Activated naive CD4-positive, alpha-beta T cell treated with anti-CD3 and anti-CD28 coated beads for 36 hours (primary cell): ENCODE measurements around the gene LRFN4. TPM values are rescaled to one million over a fixed set of nuclear protein-coding genes. Genes with fewer than 3 reads are reported as not detected.

ENCODE experiments used
- CTCF ChIA-PET: fragments of 350-600 bp; sonication (Branson Sonifier 250); formaldehyde crosslinking; loops from one replicate; lab custom pipeline; 2021; ENCODE audit warnings: antibody characterized with exemption; lab: Charles Lee
- DNase-seq: peaks from one replicate; pipeline ENCODE4 v3.0.0-alpha.2; 2020
- H3K27ac Mint-ChIP-seq: one replicate; pipeline ENCODE4 v1.8.0; 2021; ENCODE audit warnings: mild to moderate bottlenecking, mixed read lengths
- H3K27me3 Mint-ChIP-seq: one replicate; pipeline ENCODE4 v1.8.0; 2021; ENCODE audit warnings: low read depth, mixed read lengths
- H3K36me3 Mint-ChIP-seq: one replicate; pipeline ENCODE4 v1.8.0; 2021; ENCODE audit warnings: low read depth, mixed read lengths
- H3K4me1 Mint-ChIP-seq: one replicate; pipeline ENCODE4 v1.8.0; 2021; ENCODE audit warnings: low read depth, mixed read lengths
- H3K4me3 Mint-ChIP-seq: one replicate; pipeline ENCODE4 v1.8.0; 2021; ENCODE audit warnings: mild to moderate bottlenecking, moderate library complexity, mixed read lengths
- H3K9me3 Mint-ChIP-seq: one replicate; pipeline ENCODE4 v1.8.0; 2021; ENCODE audit warnings: mixed read lengths
- intact Hi-C: fragments of 100-400 bp; cut with micrococcal nuclease; formaldehyde crosslinking; loops from one replicate; pipeline ENCODE4 v1.15.1; 2023
- total RNA-seq, 2 experiments: library from RNA; stranded (reverse); gene quantifications; one replicate each; pipeline ENCODE4 v1.2.3, GENCODE V29; 2021

LRFN4 gene
- total RNA-seq, 2 experiments from 2014 or later, result 13.3 to 16.1 TPM

DNA sequence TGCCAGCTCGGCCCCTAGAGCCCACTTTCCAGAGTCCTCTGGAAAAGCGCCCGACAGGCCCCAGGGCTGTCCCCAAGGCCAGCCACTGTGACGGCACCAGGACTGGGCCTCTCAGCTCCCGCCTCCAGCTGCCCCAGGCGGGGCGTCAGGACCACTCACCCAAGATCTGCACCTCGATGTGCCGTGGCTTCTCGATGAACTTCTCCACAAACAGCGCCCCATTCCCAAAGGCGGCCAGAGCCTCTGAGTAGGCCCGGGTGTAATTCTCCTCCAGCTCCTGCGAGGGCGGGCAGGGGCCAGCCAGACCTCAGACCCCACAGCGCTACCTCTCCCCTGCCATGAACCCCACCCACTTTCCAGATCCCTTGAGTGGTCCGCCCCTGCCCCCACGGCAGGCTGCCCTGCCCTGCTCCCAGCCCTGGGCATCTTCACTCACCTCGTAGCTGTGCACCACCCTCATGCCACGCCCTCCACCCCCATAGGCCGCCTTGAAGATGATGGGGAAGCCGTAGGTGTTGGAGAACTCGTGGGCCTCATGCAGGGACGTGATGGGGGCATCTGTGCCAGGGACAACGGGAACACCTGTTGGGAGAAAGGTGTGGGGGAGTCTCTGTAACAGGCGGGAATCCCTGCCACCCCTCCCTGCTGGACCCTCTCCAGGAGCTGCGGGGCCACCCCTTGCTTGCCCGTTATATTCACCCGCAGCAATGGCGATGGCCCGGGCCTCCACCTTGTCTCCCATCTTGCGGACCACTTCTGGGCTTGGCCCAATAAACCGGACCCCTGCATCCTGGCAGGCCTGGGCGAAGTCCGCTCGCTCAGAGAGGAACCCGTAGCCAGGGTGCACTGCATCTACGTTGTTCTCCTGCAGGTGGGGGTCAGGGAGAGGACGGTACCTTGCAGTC is 14.0 kb downstream of the LRFN4 start:
- H3K36me3 Mint-ChIP-seq, result no peaks in the 10 kb centered on the region
- H3K4me1 Mint-ChIP-seq, result peaks cover 7% of the 10 kb centered on the region
- no peak for DNase-seq
- H3K27me3 Mint-ChIP-seq, result no peaks in the 10 kb centered on the region
- intact Hi-C loops, result no loop called here
- H3K27ac Mint-ChIP-seq, result no peak overlapping the region
- no peak overlapping the region for H3K4me3 Mint-ChIP-seq
- H3K9me3 Mint-ChIP-seq, result no peaks in the 10 kb centered on the region
- CTCF ChIA-PET, result interaction anchor here (1.9 kb wide), 1 partner anchor 10 kb away, joined by 6 read pairs; no protein-coding TSS in a partner anchor

DNA sequence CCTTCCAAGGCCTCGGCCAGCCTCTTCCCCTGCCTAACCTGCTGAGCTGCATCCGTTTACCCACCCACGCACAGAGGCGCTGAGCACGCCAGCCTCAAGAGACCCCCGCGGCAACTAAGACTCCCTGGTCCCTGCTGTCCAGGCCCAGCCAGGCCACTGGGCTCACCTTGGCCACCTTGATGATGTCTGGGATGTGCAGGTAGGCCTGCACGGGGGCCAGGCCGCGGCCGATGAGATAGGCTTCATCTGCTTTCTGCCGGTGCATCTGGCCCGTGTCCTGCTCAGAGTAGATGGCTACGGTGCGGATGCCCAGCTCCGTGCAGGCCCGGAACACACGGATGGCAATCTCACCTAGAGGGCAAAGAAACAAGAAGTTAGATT is 14.6 kb downstream of the LRFN4 start:
- H3K4me3 Mint-ChIP-seq, result no peak overlapping the region
- intact Hi-C loops, result no loop called here
- no peak overlapping the region for H3K27ac Mint-ChIP-seq
- H3K9me3 Mint-ChIP-seq, result no peaks in the 10 kb centered on the region
- no peaks in the 10 kb centered on the region for H3K36me3 Mint-ChIP-seq
- H3K4me1 Mint-ChIP-seq, result peaks cover 7% of the 10 kb centered on the region
- H3K27me3 Mint-ChIP-seq, result no peaks in the 10 kb centered on the region
- CTCF ChIA-PET, result interaction anchor here (0.5 to 1.9 kb wide), 2 partner anchors 9 to 363 kb away, joined by 3 to 6 read pairs; no protein-coding TSS in a partner anchor
- no peak for DNase-seq

DNA sequence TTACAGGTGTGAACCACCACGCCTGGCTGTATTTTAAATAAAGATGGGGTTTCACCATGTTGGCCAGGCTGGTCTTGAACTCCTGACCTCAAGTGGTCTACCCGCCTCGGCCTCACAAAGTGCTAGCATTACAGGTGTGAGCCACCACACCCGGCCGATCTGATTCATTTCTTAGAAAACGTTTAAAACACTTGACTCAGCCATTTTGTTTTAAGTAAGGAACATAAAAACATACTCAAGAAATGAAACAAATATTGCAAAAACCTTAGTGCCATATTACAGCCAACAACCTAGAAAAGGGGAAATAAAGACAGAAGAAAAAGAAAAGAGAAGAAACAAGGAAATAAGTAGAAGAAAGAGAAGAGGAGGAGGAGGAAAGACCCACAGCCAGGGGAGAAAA is 17.4 kb downstream of the LRFN4 start:
- H3K4me1 Mint-ChIP-seq, result peaks cover under 1% of the 10 kb centered on the region
- no peak overlapping the region for H3K4me3 Mint-ChIP-seq
- H3K27ac Mint-ChIP-seq, result no peak overlapping the region
- DNase-seq, result no peak
- no peaks in the 10 kb centered on the region for H3K27me3 Mint-ChIP-seq
- CTCF ChIA-PET, result no interaction called here
- H3K9me3 Mint-ChIP-seq, result no peaks in the 10 kb centered on the region
- no peaks in the 10 kb centered on the region for H3K36me3 Mint-ChIP-seq
- intact Hi-C loops, result no loop called here

DNA sequence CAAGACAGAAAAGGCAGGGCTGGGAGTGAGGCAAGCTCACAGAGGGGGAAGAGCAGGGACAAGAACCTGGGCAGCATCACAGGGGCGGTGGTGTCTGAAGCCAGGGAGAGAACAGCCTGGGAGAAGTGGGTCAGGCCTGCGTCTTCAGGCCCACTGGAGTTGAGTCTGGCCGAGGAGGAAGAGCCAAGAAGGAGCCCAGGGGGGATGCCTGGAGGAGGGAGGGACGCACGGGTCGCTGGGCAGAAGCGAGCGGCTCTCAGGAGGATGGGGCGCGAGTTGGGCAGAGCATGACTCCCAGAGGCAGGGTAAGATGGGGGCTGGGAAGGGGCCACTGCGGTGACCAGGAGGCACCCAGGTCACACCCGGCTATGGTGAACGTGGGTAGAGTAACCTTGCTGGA is 18.5 kb downstream of the LRFN4 start:
- Mint-ChIP-seq H3K36me3 (no peaks in the 10 kb centered on the region), H3K4me3 (no peak overlapping the region), H3K9me3 (no peaks in the 10 kb centered on the region), H3K27ac (no peak overlapping the region), H3K27me3 (no peaks in the 10 kb centered on the region), H3K4me1 (peaks cover 4% of the 10 kb centered on the region)
- DNase-seq, result no peak
- intact Hi-C loops, result no loop called here
- CTCF ChIA-PET, result no interaction called here

DNA sequence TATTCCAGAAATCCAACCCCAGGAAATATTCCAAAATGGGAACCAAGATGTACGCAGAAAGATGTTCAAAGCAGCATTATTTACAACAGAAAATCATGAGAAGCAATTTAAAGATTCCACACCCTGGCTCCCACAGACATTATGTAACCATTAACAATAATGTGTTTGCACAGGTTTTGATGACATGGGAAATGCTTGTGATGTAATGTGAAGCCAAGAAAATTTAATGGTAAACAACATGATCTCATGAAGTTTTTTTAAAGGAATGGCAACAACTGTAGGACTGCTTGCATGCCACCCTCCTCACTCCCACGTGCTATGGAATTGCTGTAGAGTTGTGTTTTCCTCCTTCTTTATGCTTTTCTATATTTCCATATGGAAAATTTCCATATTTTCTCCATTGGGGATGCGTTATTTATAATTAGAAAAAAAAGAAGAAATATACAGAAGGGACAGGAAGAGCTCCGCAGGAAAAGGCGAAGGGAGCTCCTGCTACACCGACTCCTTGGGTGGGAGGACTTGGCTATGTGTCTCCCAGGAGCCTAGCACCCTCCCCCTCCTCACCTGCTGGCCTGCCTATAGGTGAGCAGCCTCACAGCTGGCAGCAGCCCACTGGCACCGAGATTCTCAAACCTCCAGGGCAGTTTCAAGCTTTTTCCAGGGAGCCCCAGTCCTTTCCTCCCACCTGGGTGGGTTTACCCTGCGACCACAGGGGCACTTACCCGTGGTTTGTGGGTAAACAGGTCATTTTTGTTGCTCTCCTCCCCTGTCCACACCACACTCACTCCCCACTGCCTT is 20.9 kb downstream of the LRFN4 start:
- Mint-ChIP-seq H3K4me1 (peaks cover 16% of the 10 kb centered on the region), H3K27ac (no peak overlapping the region), H3K4me3 (no peak overlapping the region), H3K27me3 (no peaks in the 10 kb centered on the region), H3K9me3 (no peaks in the 10 kb centered on the region), H3K36me3 (no peaks in the 10 kb centered on the region)
- intact Hi-C loops, result no loop called here
- no peak for DNase-seq
- CTCF ChIA-PET, result no interaction called here

DNA sequence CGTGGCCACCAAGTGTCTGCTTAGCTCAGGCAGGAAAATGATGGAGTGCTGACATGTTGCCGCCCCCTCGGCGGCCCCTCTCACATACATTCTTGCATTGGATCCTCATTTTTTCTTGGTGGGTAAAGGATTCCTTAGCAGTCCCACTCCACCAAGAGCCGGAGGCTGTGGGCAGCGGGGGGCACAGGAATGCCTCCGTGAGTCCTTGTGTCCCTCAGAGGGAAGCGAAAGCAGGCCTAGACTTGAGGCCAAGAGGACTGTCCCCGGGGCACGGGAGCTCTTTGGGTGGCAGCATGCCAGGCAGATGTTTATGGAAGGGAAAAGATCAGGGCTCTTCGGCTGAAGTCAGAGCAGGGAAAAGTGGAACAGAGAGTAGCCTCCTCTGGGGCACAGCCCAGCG is 21.6 kb downstream of the LRFN4 start:
- H3K27me3 Mint-ChIP-seq, result no peaks in the 10 kb centered on the region
- peaks cover 16% of the 10 kb centered on the region for H3K4me1 Mint-ChIP-seq
- H3K9me3 Mint-ChIP-seq, result no peaks in the 10 kb centered on the region
- H3K4me3 Mint-ChIP-seq, result no peak overlapping the region
- CTCF ChIA-PET, result interaction anchor here (1.4 kb wide), 1 partner anchor 97 kb away, joined by 3 read pairs; no protein-coding TSS in a partner anchor
- no peak for DNase-seq
- H3K36me3 Mint-ChIP-seq, result no peaks in the 10 kb centered on the region
- intact Hi-C loops, result no loop called here
- H3K27ac Mint-ChIP-seq, result no peak overlapping the region

DNA sequence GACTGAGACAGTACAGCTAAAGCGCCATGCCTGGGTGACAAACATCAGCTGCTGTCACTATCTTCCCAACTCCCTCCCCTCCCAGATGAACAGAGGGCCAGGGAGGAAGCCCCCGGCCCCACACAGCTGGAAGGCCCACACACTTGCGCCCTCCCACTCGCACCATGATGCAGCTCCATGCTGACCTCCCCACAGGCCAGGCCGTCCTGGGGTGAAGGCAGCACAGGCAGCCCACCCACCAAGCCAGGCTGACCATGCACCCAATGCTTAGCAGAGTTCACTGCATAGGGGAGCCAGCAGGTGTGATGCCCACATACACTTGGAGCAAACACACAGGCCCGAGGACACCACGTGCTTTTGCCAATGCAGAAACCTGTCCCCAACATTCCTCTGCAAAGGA is 22.1 kb downstream of the LRFN4 start:
- H3K9me3 Mint-ChIP-seq, result no peaks in the 10 kb centered on the region
- H3K27ac Mint-ChIP-seq, result no peak overlapping the region
- no peaks in the 10 kb centered on the region for H3K36me3 Mint-ChIP-seq
- DNase-seq, result no peak
- no peaks in the 10 kb centered on the region for H3K27me3 Mint-ChIP-seq
- H3K4me3 Mint-ChIP-seq, result no peak overlapping the region
- CTCF ChIA-PET, result interaction anchor here (1.4 kb wide), 1 partner anchor 97 kb away, joined by 3 read pairs; no protein-coding TSS in a partner anchor
- peaks cover 16% of the 10 kb centered on the region for H3K4me1 Mint-ChIP-seq
- intact Hi-C loops, result no loop called here

DNA sequence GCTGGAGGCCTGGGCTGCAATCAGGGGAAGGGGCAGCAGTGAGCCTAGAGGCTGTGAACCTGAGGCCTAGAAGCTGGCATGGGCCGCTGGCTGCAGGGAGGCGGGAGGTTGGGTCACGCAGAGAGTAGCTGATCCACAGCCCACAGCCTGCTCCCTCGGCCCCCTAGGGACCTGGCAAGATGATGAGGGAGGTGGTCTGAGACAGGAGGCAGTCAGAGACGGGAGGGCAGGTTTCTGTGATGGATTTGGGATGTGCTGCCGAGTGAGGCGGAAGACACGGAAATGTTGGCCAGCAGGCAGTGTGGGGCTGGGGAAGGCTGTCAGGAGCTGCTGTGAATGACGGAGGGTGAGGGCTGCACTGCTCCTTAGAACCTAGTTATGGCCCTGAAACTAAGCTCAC is 22.7 kb downstream of the LRFN4 start:
- Mint-ChIP-seq H3K4me3 (no peak overlapping the region), H3K36me3 (no peaks in the 10 kb centered on the region), H3K4me1 (peaks cover 16% of the 10 kb centered on the region), H3K27me3 (no peaks in the 10 kb centered on the region), H3K27ac (no peak overlapping the region), H3K9me3 (no peaks in the 10 kb centered on the region)
- CTCF ChIA-PET, result interaction anchor here (0.7 to 2.1 kb wide), 3 partner anchors 8 to 370 kb away, joined by 3 to 6 read pairs (median 3); no protein-coding TSS in a partner anchor
- no peak for DNase-seq
- intact Hi-C loops, result no loop called here

DNA sequence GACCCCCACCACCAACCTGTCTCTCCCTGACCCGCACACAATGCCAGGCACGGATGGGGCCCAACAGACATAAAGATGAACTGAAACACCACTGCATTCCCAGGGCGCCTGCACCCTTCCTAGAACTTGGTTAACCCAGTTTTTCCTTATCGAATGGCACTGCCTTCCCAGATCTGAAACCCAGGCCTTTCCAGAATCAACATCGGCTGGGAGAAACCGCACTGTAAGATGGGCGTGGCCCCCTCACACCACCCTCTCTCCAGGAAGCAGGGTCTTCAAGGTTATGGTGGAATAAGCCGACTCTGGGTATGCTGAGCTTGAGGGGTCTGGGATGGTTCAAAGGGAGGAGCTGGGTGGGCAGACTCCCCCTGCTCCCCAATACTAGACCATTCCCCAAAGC is 23.1 kb downstream of the LRFN4 start:
- CTCF ChIA-PET, result interaction anchor here (0.7 to 2.1 kb wide), 3 partner anchors 8 to 371 kb away, joined by 3 to 6 read pairs (median 3); no protein-coding TSS in a partner anchor
- H3K27ac Mint-ChIP-seq, result no peak overlapping the region
- H3K36me3 Mint-ChIP-seq, result no peaks in the 10 kb centered on the region
- H3K4me1 Mint-ChIP-seq, result peaks cover 16% of the 10 kb centered on the region
- intact Hi-C loops, result loop anchor here (5.0 kb wide), 1 partner anchor 38 kb away; the partner anchor contains the start of gene RCE1
- no peaks in the 10 kb centered on the region for H3K9me3 Mint-ChIP-seq
- no peak overlapping the region for H3K4me3 Mint-ChIP-seq
- no peak for DNase-seq
- H3K27me3 Mint-ChIP-seq, result no peaks in the 10 kb centered on the region

DNA sequence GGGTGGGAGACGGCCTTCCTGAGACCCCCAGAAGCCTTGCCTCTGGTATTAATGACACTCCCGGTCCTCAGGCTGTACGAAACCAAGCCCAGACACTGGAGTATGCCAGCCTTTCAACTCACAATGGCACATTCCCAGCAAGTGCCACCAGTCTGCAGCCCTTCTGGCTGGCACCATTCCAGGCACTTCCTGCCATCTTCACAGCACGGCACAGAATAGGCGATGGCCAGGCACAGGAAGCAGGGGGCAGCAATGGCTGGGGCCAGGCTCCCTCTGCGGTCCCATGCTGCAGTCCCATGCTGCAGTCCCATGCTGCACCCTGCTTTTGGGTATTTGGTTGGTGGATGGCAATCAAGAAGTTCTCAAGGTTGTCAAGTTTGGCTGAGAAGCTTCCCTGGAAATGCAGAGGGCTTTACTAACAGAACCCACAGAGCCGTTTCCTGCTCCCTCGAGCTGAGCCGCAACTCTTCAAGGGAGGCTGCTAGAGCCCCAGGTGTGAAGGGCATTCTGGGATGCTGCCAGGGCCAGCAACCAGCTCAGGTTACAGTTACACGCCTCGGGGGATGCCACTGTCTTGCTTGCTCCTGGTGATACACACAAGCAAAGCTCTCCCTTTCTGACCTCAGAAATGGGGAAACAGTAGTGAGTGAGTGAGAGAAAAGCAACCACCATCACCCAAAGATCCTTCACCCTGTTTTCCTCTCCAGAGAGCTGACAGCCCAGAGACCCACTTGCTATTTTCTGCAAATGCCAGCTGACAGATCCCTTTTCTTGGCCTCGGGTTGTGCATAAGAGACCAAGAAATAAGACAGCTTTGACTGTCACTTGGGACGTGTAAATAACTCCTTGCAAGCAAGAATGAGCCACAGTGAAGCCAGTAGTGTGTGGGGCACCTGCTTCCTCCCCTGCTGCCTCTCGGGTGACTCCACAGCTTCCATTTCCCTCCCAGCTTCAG is 23.9 kb downstream of the LRFN4 start:
- CTCF ChIA-PET, result interaction anchor here (0.8 to 2.1 kb wide), 3 partner anchors 9 to 39 kb away, joined by 3 to 6 read pairs (median 4); no protein-coding TSS in a partner anchor
- Mint-ChIP-seq H3K27me3 (no peaks in the 10 kb centered on the region), H3K9me3 (no peaks in the 10 kb centered on the region), H3K4me3 (no peak overlapping the region), H3K36me3 (no peaks in the 10 kb centered on the region), H3K27ac (no peak overlapping the region), H3K4me1 (peaks cover 16% of the 10 kb centered on the region)
- DNase-seq, result peak; percentile 35
- intact Hi-C loops, result loop anchor here (5.0 kb wide), 1 partner anchor 38 kb away; the partner anchor contains the start of gene RCE1

DNA sequence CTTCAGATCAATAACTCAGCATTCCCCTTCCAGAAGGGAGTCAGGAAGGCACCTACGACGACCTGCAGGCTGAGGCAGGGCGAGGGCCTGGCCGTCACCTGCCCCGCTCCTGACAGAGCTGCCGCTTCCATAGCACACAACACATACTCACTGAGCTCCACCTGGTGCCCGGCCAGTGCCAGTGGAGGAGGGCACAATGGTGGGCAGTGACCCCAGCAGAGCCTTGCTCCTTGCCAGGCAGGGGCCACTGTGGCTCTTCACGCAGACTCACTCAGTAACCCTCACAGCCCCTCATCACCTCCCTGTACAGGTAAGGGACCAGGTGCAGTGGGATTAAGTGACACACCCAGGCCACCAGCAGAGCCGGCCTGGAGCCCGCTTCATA is 24.6 kb downstream of the LRFN4 start:
- Mint-ChIP-seq H3K9me3 (no peaks in the 10 kb centered on the region), H3K4me1 (peaks cover 16% of the 10 kb centered on the region), H3K36me3 (no peaks in the 10 kb centered on the region), H3K4me3 (no peak overlapping the region), H3K27ac (no peak overlapping the region), H3K27me3 (no peaks in the 10 kb centered on the region)
- intact Hi-C loops, result loop anchor here (5.0 kb wide), 1 partner anchor 39 kb away; the partner anchor contains the start of gene RCE1
- CTCF ChIA-PET, result interaction anchor here (0.8 to 2.1 kb wide), 4 partner anchors 10 to 39 kb away, joined by 3 to 6 read pairs (median 4); no protein-coding TSS in a partner anchor
- no peak for DNase-seq
